Psoas muscle (tissue), 8 donors: ENCODE measurements around the gene TRPM3. TPM values are rescaled to one million over a fixed set of nuclear protein-coding genes. Genes with fewer than 3 reads are reported as not detected.

Source experiments
- ATAC-seq, 4 donors: fragments of 200-7000 bp; cut with Tn5 transposase; one replicate each; pipeline ENCODE4 v1.9.1; 2020; ENCODE audit warnings: moderate library complexity in 3 of 4, mild to moderate bottlenecking in 2 of 4
- DNase-seq, 2 donors: peaks; one replicate each; pipeline ENCODE4 v3.0.0-alpha.2; 2020
- H3K27ac ChIP-seq: fragments of 200-600 bp; one replicate; pipeline ENCODE4 v1.8.0; 2022
- H3K27me3 ChIP-seq, 3 donors: fragments of 200-600 bp in 1 of 3; one replicate each; pipeline versions ENCODE4 v1.6.1 to v1.8.0; 2013 to 2022; ENCODE audit warnings: low read length in 2 of 3, mild to moderate bottlenecking in 2 of 3, moderate library complexity in 1 of 3; ENCODE audit not compliant: insufficient read depth in 3 of 3
- H3K36me3 ChIP-seq, 2 donors: fragments of 200-600 bp in 1 of 2; one replicate each; pipeline versions ENCODE4 v1.6.1 to v1.8.0; 2013 to 2022; ENCODE audit warnings: low read depth in 1 of 2, mild to moderate bottlenecking in 1 of 2, moderate library complexity in 1 of 2; ENCODE audit not compliant: insufficient read depth in 1 of 2
- H3K4me1 ChIP-seq: fragments of 200-600 bp; one replicate; pipeline ENCODE4 v1.8.0; 2022
- H3K4me3 ChIP-seq: fragments of 200-600 bp; one replicate; pipeline ENCODE4 v1.8.0; 2022; ENCODE audit warnings: mild to moderate bottlenecking
- H3K9me3 ChIP-seq: fragments of 200-600 bp; one replicate; pipeline ENCODE4 v1.8.0; 2022
- WGBS, 3 donors: extraction: QIAGEN DNeasy Blood & Tissue Kit; methylation state at CpG; one replicate each; pipeline versions ENCODE4 v1.1.6 to v1.1.7; 2013; 5-methylcytosine and 5-hydroxymethylcytosine counted together
- intact Hi-C, 2 donors: fragments of 100-400 bp; cut with DNase I; formaldehyde crosslinking; loops; one replicate each; pipeline versions ENCODE4 v1.11.0 to v1.14.2; 2022
- polyA plus RNA-seq, 3 donors: library from polyadenylated mRNA; stranded (reverse); fragments of 200-250 nt; gene quantifications; one replicate each; pipeline ENCODE4 v1.2.3, GENCODE V29; 2013
- total RNA-seq, 4 donors: library from RNA; stranded (reverse); fragmentation: NEBNext Ultra II Directional in 2 of 4; extraction: Animal tissue kit (Norgen Biotek cat#: 25700) in 2 of 4; gene quantifications; one replicate each; pipeline versions ENCODE4 v1.2.1 to v1.2.4, GENCODE V29; 2021 to 2023
- TF ChIP-seq, protein P1 (sequence below): fragments of 200-600 bp; IDR thresholded peaks from one replicate; pipeline ENCODE4 v1.8.0; 2022; ENCODE audit warnings: antibody characterized with exemption
- donor health status: healthy with polysubstance abuse.
- donor health status: DM: no; HTN: no; CAD: no; lungs with moderate emphysema.
- donor health status: Bipolar disorder and iron deficiency.
- donor health status: healthy.
- donor health status: DM: yes; HTN: yes; CAD: no.
- donor health status: DM: no; HTN: no; CAD: no.
- donor health status: DM: no; HTN: no; CAD: no.
- donor health status: DM: yes; HTN: yes; CAD: no.

The TRPM3 gene
- total and polyA plus RNA-seq, 7 donors: 0.01 to 0.16 (median 0.06) TPM; not detected in 3

DNA sequence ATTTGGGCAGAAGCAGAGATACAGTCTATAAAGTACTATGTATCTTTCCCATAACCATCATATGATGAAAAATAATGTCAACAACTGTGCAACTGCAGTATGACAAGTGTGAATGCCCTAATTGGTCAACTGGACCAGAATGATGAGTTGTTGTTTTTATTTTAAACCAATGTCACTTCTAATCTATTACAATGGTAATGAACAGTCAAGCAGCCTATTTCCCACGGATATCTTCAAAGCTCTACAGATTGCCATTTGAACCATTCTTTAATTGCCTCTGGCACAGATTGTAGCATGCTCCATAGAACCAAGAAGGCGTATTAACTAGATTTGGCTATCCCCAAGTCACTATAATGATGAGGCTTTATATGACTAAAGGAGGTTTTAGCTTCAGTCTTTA is 233.6 kb downstream of the TRPM3 start:
- Histone ChIP-seq H3K27me3 (no peaks in the 10 kb centered on the region), H3K27ac (no peak overlapping the region), H3K36me3 (no peaks in the 10 kb centered on the region), H3K9me3 (no peaks in the 10 kb centered on the region), H3K4me3 (no peak overlapping the region), H3K4me1 (no peaks in the 10 kb centered on the region)
- DNase-seq: no peak
- WGBS, 3 donors: 71 to 83% (median 74%) methylated on average over 2 of the region's 2 CpGs
- TF ChIP-seq, protein P1, sequence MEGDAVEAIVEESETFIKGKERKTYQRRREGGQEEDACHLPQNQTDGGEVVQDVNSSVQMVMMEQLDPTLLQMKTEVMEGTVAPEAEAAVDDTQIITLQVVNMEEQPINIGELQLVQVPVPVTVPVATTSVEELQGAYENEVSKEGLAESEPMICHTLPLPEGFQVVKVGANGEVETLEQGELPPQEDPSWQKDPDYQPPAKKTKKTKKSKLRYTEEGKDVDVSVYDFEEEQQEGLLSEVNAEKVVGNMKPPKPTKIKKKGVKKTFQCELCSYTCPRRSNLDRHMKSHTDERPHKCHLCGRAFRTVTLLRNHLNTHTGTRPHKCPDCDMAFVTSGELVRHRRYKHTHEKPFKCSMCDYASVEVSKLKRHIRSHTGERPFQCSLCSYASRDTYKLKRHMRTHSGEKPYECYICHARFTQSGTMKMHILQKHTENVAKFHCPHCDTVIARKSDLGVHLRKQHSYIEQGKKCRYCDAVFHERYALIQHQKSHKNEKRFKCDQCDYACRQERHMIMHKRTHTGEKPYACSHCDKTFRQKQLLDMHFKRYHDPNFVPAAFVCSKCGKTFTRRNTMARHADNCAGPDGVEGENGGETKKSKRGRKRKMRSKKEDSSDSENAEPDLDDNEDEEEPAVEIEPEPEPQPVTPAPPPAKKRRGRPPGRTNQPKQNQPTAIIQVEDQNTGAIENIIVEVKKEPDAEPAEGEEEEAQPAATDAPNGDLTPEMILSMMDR: no peak
- ATAC-seq: no peak
- intact Hi-C loops: no loop called here

DNA sequence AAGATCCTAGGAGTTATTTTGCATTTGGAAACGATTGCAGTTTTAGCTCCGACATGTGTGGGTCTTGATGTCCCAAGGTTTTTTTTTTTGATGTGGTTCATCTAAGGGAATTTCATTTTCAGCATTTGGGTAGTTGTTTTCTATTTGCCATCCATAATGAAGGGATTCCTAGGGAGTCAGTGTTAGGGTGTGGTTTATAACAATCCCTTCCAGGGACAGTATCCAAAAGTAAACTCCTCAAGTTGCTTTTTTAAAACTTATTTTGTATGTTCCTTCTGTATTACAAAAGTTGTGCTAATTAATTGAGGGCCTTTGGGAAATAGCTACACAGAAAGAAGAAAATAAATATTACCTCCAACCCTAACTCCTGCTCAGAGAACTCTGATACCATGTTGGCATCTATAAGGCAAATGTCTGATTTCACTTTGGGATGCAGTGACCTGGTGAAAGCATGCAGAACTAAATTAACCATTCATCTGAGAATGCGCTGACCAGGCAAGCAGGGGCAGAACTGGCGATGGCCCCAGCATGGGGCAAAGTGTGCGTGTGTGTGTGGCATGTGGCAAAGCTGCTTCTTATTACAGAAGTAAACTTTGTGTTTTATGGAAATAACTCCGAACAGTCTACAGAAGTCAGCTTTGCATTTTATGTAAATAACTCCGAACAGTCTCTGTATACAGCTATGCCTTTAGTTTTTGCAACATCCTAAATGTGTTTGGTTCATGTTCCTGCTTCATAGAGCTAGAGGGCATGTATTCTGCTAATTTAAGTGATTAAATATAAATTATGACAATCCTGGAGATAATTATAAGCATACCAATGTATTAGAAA is 237.2 kb downstream of the TRPM3 start:
- TF ChIP-seq, protein P1: no peak
- no peaks in the 10 kb centered on the region for H3K4me1 ChIP-seq
- no peak overlapping the region for H3K27ac ChIP-seq
- intact Hi-C loops: no loop called here
- 66 to 78% (median 70%) methylated on average over 7 of the region's 7 CpGs for WGBS, 3 donors
- no peaks in the 10 kb centered on the region for H3K27me3 ChIP-seq
- ATAC-seq (no peak), DNase-seq (no peak)
- H3K36me3 ChIP-seq: no peaks in the 10 kb centered on the region
- no peak overlapping the region for H3K4me3 ChIP-seq
- H3K9me3 ChIP-seq: no peaks in the 10 kb centered on the region

DNA sequence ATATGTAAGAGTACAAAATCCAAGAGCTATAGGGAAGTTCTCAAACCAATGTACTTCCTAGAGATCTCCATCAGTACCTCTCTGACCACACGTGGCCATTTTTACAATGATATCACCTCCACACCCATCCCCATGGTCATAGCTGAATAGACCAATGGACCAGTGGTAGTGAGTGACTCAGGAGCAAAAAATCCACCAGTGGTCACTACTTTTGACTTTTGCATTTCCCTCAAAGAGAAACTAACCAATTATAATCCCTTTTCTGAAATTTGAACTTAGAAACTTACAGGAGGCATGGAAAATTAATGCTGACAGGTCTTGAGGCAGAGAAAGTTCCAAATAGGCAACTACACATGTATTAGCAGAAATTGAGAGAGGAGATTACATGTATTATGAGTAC is 238.4 kb downstream of the TRPM3 start:
- ATAC-seq: no peak
- Histone ChIP-seq H3K4me1 (no peaks in the 10 kb centered on the region), H3K4me3 (no peak overlapping the region), H3K27ac (no peak overlapping the region), H3K27me3 (no peaks in the 10 kb centered on the region), H3K36me3 (no peaks in the 10 kb centered on the region), H3K9me3 (no peaks in the 10 kb centered on the region)
- WGBS, 3 donors: 63 to 78% (median 76%) methylated on average over 1 of the region's 1 CpG
- TF ChIP-seq, protein P1: no peak
- intact Hi-C loops: no loop called here
- no peak for DNase-seq

DNA sequence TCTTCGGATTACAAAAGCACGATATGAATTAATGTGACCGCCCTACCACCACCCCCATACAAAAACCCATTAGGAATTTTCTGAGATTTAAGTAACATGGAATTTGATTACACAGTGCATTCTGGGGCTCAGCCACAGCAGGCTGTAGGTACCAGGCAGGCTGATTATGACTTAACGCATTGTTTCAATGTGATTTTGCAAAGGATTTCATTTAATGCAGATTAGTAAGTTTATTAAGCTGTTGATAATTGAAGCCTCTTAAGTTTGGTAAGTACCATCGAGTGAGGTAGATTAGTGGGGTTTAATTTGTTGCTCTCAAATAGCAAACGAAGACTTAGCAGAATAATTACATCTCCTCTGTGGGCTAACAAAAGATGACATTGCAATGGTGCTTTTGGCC is 240.1 kb downstream of the TRPM3 start:
- intact Hi-C loops: no loop called here
- no peak overlapping the region for H3K4me3 ChIP-seq
- DNase-seq (no peak), ATAC-seq (no peak)
- no peaks in the 10 kb centered on the region for H3K36me3 ChIP-seq
- TF ChIP-seq, protein P1: no peak
- no peaks in the 10 kb centered on the region for H3K9me3 ChIP-seq
- WGBS, 3 donors: 49 to 50% (median 50%) methylated on average over 6 of the region's 6 CpGs
- H3K4me1 ChIP-seq: no peaks in the 10 kb centered on the region
- no peaks in the 10 kb centered on the region for H3K27me3 ChIP-seq
- H3K27ac ChIP-seq: no peak overlapping the region

DNA sequence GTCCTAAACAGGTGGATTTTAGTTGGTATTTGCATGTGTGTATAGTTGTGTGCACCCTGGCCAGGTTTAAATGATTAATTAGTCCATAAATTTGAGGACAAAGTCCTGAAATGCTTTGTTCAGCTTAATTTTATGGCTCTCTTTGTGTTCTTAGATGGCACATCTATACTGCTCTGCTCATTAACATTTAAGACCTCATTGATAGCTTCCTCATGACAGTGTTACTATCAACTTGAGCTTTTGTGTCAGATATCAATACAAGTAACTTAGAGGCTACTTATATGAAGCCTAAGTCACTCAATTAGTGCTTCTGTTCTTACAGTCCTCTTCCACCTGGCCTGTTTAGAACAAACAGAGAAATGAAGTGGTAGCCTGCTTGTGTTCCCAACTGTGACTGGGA is 240.9 kb downstream of the TRPM3 start:
- ATAC-seq: no peak
- Histone ChIP-seq H3K27me3 (no peaks in the 10 kb centered on the region), H3K4me3 (no peak overlapping the region), H3K4me1 (no peaks in the 10 kb centered on the region), H3K9me3 (no peaks in the 10 kb centered on the region), H3K36me3 (no peaks in the 10 kb centered on the region), H3K27ac (no peak overlapping the region)
- intact Hi-C loops: no loop called here
- TF ChIP-seq, protein P1: no peak
- DNase-seq: no peak
